8988T (cell line): Measurements from ENCODE around the gene ADGRV1.
A peak's percentile ranks its signal among the peaks of the same experiment; 100 is the strongest.

Experiments
- DNase-seq: peaks from one replicate; pipeline ENCODE4 v3.0.0; 2011

ADGRV1 gene, protein sequence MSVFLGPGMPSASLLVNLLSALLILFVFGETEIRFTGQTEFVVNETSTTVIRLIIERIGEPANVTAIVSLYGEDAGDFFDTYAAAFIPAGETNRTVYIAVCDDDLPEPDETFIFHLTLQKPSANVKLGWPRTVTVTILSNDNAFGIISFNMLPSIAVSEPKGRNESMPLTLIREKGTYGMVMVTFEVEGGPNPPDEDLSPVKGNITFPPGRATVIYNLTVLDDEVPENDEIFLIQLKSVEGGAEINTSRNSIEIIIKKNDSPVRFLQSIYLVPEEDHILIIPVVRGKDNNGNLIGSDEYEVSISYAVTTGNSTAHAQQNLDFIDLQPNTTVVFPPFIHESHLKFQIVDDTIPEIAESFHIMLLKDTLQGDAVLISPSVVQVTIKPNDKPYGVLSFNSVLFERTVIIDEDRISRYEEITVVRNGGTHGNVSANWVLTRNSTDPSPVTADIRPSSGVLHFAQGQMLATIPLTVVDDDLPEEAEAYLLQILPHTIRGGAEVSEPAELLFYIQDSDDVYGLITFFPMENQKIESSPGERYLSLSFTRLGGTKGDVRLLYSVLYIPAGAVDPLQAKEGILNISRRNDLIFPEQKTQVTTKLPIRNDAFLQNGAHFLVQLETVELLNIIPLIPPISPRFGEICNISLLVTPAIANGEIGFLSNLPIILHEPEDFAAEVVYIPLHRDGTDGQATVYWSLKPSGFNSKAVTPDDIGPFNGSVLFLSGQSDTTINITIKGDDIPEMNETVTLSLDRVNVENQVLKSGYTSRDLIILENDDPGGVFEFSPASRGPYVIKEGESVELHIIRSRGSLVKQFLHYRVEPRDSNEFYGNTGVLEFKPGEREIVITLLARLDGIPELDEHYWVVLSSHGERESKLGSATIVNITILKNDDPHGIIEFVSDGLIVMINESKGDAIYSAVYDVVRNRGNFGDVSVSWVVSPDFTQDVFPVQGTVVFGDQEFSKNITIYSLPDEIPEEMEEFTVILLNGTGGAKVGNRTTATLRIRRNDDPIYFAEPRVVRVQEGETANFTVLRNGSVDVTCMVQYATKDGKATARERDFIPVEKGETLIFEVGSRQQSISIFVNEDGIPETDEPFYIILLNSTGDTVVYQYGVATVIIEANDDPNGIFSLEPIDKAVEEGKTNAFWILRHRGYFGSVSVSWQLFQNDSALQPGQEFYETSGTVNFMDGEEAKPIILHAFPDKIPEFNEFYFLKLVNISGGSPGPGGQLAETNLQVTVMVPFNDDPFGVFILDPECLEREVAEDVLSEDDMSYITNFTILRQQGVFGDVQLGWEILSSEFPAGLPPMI (N-terminal part only)

DNA sequence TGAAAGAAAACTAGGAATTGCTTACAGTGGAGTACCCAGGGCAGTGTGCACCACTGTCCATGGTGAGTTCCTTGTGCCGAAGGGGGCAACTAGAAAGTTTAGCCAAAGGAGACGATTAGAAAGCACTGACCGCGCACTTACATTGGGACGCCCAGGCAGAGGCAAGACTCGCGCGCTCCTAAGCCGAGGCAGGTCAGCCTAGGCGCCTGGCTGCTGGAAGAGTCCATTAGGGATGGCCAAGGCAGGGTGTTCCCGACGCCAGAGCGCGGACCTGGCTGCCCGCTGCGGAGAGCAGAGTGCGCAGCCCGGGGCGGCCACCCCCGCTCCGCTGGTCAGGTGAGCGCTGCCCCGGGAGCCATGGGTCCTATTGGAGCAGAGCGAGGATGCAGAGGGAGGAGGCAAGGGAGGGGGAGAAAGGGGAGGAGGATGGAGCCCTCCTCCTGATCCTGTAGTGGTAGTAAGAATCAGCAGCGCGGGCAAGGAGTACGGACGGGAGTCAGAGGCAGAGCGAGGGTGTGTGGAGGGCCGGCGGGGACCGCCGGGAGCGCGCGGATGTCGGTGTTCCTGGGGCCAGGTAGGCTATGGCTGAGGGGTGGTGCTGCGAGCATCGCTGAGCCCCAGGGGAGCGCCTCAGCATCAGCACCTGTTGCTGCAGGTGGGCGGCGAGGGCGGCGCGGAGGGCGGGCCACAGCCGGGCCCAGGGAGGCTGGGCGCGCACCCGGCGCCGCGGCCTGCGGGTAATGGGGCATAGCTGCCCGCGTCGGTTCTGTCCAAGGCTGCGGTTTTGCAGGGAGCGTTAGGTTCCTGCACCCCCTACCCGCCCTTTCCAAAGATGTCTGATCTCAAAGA, at the start of gene ADGRV1:
Gene ADGRV1 (plus strand): TSS at position 454 of the 849 bp plus-strand sequence. CDS start 99 bp downstream, at position 553.
- DNase-seq, result peak; percentile 58

DNA sequence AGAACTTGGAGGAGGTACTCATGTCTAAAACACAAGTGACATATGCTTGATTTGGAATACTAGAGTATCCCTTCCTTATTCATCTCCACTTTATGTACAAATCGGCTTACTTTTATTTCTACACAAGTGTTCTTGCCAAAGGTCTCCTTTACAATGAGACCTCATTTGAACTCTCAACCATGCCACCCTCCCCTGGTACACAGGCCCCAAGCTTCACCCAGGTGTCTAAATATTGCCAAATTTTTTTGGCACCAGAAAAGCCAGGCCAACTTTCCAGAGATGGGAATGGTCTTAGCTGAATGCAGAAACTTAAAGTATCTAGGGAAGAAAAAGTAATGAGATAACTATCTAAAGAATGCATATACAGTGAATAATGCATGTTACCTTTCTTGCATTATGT, 48.2 kb upstream of the ADGRV1 start:
- DNase-seq, result no peak

DNA sequence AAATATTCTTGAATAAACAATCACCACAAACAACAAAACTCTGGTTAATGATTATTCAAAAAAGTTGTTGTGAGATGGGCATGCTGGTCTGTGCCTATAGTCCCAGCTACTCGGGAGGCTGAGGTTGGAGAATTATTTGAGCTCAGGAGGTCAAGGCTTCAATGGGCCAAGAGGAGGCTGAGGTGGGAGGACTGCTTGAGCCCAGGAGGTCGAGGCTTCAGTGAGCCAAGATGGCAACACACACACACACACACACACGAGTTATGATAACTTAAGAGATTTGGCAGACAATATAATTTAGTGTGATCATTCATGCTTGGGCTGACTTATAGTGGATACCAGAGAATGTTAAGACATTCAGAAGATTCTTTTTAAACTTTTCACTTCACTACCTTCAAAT, 44.1 kb upstream of the ADGRV1 start:
- DNase-seq, result no peak

DNA sequence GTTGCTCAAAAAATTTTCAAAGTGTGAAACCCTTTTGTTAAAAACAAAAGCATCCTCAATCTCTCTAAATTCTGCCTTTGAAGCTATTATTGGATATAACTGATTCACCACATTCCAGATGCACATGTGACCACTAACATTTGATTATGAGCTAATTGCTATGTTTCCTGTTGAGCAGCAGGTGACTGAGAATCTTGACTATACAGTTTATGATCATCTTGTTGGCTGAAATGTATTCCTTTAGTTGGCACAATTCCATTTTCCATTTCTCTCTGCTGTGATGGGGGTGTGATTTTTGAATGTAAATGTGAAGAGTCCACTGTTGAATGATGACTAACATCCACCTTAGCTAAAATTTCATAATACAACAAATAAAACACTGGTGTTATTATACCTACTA, 39.9 kb upstream of the ADGRV1 start:
- DNase-seq, result no peak

DNA sequence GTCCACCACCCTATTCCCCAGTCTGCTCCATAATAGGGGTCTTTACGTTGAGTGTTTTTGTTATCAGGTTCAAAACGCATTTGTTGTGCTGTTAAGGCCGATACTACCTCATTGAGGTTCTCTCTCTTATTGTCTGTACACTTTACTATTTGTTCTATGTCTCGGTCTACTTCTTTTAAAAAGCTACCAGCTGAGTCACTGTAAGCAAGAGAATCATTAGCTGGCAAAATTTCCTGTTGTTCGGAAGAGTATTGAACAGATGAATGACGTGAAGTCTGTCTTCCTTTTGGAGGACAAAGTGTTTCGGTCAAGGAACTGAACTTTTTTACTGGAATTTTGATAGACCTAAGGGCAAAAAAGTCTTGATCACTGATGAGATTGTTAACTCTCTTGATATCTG, 39.5 kb upstream of the ADGRV1 start:
- DNase-seq, result no peak

DNA sequence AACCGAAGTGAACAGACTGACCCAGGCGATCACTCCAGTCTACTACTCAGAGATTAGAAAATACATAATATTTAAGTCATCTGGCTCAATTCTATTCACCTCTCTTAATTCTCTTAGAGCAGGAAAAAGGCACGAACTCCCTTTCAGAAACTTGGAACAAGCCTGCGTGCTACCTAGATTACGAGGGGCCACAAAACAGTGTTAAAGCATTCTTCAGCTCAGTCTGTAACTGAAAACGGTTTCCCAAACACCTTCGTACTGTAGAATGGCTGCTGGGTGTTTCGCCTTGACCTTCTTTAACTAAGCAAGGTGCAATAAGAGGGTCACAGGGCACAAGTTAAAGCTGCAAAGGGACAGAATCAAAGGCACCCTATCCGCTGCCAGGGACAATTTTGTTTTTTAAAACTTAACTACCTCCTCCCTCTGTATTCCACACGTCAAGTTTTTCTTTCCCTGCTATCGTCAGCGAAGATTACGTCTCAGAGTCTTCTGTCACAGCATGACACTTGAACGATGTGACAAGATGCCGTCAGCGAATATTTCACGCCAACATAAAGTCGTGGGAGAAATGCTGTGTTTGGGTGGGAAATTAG, 29.9 kb upstream of the ADGRV1 start:
- DNase-seq, result no peak

DNA sequence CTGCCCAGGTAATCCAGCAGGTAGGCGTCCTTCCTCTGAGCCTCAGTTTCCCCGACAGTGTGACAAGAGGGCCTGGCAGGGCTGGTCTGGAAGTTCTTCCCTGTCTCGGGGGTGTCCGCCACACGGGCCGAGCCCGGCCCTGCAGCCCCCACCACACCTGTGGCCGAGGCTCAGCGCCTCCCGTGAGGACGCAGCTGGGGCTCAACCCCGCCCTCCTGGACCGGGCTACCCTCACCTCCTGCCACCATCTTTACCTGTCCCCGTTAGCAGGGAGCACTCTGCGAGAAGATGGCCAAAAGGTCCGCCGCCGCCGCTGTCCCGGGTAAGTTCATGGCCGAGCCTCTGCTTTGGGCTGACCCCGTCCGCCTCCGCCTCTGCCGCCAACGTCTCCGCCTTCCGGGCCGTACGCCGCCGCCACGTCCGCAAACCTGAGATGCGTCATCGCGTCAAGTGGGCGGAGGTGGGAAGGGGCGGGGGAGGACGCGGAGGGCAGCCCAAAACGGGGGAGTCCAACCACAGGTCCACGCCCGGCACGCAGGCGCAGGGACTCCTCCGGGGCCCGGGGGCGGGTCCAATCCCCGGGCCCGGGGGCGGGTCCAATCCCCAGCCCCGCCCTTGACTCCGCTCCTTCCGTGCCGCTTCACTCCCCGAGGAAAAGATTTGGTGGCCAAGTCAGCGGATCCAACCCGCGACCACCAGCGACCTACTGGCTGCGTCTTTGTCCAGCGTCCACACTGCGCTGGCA, 29.2 kb upstream of the ADGRV1 start, which contains the start of gene LYSMD3:
Gene LYSMD3 (minus strand): TSS at position 391 of the 745 bp plus-strand sequence. CDS start 4,295 bp downstream, outside the sequence.
- DNase-seq, result peak; percentile 72

DNA sequence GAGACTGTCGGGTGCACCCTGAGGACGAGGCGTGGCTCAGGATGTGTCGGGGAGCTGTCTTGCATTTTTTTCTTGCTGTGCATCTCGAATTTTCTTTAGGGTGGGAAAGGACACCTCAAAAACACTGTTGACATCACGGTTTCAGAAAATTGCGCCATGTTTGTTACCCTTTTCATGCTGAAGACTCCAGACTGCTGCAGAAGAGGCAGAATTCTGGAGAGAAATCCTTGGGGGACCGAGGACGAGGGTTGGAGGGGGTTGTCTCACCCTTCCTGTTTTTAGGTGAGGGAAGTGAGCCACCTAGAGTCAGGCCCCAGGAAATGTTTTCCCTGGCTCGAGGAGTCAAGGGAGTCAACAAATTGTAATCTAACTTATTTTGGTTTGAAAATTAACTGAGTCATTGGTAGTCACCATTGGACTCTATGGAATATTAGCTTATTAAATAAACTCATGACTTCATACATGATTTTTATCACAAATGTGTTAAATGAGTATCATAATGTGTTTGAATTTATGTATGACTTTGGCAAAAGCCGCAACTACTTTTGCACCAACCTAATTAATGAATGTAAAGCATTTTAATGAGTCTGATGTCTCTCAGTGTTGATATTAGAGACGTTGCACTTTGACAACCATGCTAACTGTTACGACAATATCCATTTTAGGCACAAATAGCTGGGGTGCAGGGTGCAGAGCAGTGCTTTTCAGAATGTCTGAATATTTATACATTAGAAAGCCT, 28.5 kb upstream of the ADGRV1 start:
- peak; percentile 40 for DNase-seq

DNA sequence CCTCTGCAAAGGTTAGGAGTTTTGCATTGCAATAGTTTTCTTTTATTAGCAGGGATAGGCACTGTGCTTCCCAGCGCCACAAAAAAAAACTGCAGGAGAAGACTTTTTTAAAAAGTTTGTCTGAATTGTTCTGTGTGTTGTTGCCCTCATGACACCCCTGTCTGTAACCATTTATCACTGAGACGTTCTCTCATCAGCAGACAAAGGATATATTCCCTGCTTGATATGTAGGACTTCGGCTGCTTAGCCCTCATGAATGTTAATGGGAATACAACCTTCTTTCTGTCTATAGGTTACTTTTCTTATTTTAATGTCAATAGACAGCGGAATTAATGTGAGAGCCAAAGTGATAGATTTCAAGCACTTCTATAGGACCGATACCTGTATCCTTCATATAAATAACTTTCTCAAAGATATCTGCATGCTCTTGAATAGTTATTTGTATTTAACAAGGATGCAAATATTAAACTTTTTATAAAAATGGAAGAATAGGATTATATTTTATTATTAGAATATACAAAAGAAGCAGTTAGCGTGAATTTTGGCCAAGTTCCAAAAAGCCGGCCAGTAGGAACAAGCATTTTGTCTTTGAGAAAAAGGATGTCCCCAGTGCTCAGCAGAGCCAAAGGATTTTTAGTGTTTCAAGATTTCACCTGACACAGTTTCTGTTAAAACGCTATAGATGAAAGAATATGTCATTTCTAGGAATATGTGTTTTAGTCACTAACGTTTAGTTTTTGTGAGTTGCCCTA, 27.7 kb upstream of the ADGRV1 start:
- no peak for DNase-seq

DNA sequence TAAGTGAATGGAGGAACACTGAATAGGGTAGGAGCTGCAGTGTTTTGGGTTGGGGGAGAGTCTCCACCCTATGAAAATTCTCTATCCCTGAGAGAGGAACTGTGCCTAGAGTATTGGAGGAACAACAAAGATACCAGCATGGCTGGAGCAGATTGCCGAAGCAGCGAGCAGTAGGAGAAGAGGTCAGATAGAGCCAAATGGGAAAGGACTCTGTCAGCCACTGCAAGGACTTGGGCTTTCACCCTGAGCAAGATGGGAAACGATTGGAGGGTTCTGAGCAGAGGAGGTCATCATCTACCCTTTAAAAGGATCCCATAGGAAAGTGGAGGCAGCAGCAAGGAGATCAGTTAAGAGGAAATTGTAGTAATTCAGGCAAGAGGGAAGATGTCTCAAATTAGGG, 24.8 kb upstream of the ADGRV1 start:
- DNase-seq, result no peak

DNA sequence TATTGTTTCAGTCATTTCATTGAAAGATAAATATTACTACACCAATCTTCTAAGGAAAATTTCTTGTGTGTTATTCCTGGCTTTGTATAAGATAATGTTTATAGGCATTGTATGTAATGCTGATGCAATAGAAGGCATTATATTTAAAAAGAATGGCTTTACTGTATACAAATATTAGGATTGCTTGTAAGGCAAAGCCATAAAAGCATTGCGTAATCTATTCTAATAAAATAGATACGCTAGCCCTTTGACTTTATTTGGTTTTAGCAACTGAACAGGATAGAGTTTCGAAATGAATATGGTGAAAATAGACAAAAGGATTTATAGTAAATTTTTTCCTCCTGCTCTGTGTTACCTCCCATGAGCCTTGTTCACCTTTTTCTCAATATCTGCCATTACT, 23.7 kb upstream of the ADGRV1 start:
- no peak for DNase-seq

DNA sequence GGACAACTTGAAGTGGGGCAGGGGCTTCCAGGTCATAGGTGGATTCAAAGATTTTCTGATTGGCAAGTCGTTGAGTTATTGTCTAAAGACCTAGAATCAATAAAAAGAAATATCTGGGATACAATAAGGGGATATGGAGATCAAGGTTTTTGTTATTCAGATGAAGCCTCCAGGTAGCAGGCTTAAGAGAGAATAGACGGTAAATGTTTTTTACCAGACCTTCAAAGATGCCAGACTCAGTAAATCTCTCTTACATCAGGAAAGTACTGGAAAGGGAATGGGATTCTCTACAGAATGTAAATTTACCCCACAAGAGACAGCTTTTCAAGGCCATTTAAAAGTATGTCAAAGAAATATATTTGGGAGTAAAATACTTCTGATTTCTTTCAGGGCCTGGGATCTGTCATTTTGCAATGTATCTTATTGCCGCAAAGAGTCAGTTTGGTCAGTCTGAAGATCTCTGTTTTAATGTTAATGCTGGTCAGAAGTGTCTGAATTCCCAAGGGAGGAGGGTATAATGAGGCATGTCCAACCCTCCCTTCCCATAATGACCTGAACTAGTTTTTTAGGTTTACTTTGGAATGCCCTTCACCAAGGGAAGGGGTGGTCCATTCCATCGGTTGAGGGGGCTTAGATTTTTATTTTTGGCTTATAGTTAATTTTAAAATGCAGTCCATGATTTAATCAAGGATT, 15.6 kb upstream of the ADGRV1 start:
- DNase-seq, result no peak

DNA sequence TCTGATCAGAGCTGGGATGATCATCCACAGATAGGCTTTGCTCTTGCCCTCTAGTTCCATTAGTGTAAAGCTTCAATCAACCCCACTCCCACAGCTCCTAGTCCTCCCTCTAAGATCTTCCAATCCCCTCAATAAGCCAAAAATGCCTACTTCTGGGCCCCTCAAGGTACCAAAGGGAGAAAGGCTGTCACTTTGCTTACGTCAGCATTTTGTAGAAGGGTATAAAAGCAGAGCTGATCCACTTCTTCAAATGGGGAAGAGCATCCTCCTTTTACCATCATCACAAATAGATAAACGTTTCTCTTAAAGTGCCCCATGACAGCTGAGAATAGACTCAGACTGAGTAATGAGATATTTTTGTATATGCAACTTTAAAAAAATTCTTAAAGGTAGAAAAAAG, 13.1 kb upstream of the ADGRV1 start:
- no peak for DNase-seq

DNA sequence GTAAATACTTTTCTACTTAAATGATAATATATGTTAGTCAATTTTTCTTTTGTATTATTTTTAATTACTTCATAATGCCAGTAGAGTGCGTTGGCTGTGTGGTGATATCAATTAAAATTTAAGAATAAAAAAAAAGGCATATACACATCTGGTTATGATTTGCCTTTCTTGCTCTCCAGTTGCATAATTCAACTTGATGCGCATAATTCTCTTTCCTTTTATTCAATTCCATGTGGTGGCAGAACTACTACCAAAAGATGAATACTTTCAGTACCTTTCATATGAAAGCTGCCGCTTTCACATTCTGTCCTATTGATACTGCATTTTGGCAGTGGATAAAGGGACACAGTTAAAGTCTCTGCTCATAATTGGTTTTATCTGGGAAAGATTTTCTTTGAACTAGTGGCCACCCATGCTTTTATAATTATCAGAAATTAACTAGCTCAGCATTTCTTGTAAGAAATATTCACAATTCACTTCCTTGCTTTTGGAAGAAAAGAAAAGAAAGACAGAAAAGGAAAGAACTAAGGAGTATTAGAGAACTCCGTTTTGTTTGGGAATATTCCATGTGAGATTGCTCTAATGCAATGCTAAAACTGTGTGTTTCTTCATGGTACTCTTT, 12.3 kb upstream of the ADGRV1 start:
- no peak for DNase-seq

DNA sequence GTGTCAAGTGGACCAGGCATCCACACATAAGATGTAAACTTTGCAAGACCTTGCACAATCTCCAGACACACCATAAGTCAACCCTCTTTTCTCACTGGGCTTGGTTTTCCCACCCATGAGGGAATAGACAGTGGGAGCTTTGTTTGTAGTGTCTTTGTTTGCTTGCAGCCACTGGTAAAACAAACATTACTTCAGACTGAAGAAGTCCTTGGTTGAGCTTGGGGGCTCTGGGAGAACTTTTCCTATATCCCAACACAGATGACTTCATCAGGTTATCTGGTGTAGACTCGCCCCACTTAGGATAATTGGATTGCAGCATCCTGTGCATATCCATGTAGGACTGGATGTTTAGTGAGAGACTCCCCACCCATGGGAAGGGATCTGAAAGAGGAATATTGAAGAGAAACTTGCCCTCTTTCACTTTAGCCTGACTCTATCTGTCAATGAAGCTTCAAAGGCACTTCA, 11.5 kb upstream of the ADGRV1 start:
- no peak for DNase-seq

DNA sequence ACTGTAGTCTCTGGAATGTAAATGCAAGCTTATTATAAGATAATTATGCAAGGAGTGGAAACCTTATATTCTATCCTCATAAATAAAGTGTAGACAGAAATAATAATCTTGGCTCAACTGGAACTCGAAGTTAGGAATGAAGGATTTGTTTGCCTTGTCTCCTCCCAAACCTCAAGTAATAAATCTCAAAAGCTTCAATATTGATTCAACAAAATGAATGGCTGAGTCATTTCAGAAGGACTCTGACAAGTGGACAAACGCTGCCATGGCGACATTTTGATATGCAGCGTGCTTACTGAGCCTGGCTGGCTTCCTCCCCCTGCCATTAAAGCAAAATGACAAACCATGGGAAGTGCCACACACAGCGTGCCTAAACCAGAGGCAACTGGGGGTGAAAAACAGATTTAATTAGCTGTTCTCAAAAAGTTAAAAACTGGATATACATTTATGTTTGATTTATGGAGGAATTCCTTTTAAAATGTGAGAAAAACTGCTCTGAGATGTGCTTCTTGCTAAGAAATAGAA, 10.5 kb upstream of the ADGRV1 start:
- DNase-seq, result no peak

DNA sequence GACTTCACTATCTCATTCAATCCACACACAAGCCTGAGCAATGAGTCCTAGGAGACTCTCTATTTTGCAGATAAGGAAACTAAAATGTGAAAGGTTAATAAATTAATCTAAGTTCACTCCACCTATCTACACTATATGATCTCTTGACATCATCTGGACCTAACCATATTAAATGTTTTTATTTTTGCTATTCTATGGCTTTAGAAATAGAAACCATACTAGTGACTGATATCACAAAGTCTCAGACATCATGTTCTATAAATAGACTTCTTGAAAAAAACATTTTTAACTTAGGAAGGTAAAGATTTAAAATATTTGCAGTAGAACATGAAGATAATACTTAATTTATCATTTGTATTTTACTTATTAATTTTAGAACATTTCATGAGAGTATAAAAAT, 9.4 kb upstream of the ADGRV1 start:
- DNase-seq, result no peak
